Upper lobe of right lung (tissue), 1 donor: Measurements from ENCODE around the gene RPS5. TPM values are rescaled to one million over a fixed set of nuclear protein-coding genes. Genes with fewer than 3 reads are reported as not detected.

ENCODE experiments used
- ATAC-seq: fragments of 200-7000 bp; cut with Tn5 transposase; one replicate; pipeline ENCODE4 v1.9.1; 2020; ENCODE audit warnings: mild to moderate bottlenecking, moderate library complexity
- DNase-seq: peaks from one replicate; pipeline ENCODE4 v3.0.0-alpha.2; 2020
- H3K27ac ChIP-seq: fragments of 200-600 bp; one replicate; pipeline ENCODE4 v1.8.0; 2022
- H3K27me3 ChIP-seq: fragments of 200-600 bp; one replicate; pipeline ENCODE4 v1.8.0; 2022; ENCODE audit warnings: mild to moderate bottlenecking
- H3K36me3 ChIP-seq: fragments of 200-600 bp; one replicate; pipeline ENCODE4 v1.8.0; 2022
- H3K4me1 ChIP-seq: fragments of 200-600 bp; one replicate; pipeline ENCODE4 v1.8.0; 2022
- H3K4me3 ChIP-seq: fragments of 200-600 bp; one replicate; pipeline ENCODE4 v1.8.0; 2022; ENCODE audit warnings: mild to moderate bottlenecking
- H3K9me3 ChIP-seq: fragments of 200-600 bp; one replicate; pipeline ENCODE4 v1.8.0; 2022
- CTCF ChIP-seq: fragments of 200-600 bp; IDR thresholded peaks from one replicate; pipeline ENCODE4 v1.8.0; 2022; ENCODE audit warnings: antibody characterized with exemption
- intact Hi-C: fragments of 100-400 bp; cut with DNase I; formaldehyde crosslinking; loops from one replicate; pipeline ENCODE4 v1.11.0; 2022
- total RNA-seq: library from RNA; stranded (reverse); fragmentation: NEBNext Ultra II Directional; extraction: Animal tissue kit (Norgen Biotek cat#: 25700); gene quantifications from one replicate; pipeline ENCODE4 v1.2.1, GENCODE V29; 2021
- donor health status: DM: no; HTN: yes; CAD: no; lungs with severe emphysema.

Gene RPS5
- total RNA-seq, 1 donor from 2014 or later: 721 TPM

- no peaks in the 10 kb centered on the region for H3K27me3 ChIP-seq
- DNase-seq: peak; percentile 98
- H3K27ac ChIP-seq: peak within 1 kb of the TSS; percentile 88
- intact Hi-C loops: no loop called here
- H3K4me1 ChIP-seq: peaks cover 20% of the 10 kb centered on the region
- peak; percentile 98 for ATAC-seq
- H3K9me3 ChIP-seq: no peaks in the 10 kb centered on the region
- peak within 1 kb of the TSS; percentile 97 for H3K4me3 ChIP-seq
- no peak for TF ChIP-seq CTCF
- H3K36me3 ChIP-seq: no peaks in the 10 kb centered on the region
Observed at GRCh38 chr19:58408152-58409009, 21.3 kb downstream of the RPS5 start, which contains the start of gene ZNF584. ZNF584 (plus strand) TSS chr19:58408649; CDS start chr19:58409148, 499 bp downstream.

GRCh38 chr19:58409010-58409790 lies 22.1 kb downstream of the RPS5 start:
- ATAC-seq (peak; percentile 14), DNase-seq (peak; percentile 73)
- H3K27me3 ChIP-seq: no peaks in the 10 kb centered on the region
- peak overlapping the region; percentile 97 for H3K4me3 ChIP-seq
- H3K4me1 ChIP-seq: peaks cover 20% of the 10 kb centered on the region
- TF ChIP-seq CTCF: no peak
- H3K27ac ChIP-seq: peak overlapping the region; percentile 88
- no peaks in the 10 kb centered on the region for H3K36me3 ChIP-seq
- intact Hi-C loops: no loop called here
- H3K9me3 ChIP-seq: no peaks in the 10 kb centered on the region

GRCh38 chr19:58416604-58417003 lies 29.5 kb downstream of the RPS5 start:
- peaks cover 36% of the 10 kb centered on the region for H3K36me3 ChIP-seq
- TF ChIP-seq CTCF: no peak
- H3K4me3 ChIP-seq: no peak overlapping the region
- H3K27ac ChIP-seq: no peak overlapping the region
- no peak for DNase-seq
- intact Hi-C loops: no loop called here
- H3K27me3 ChIP-seq: no peaks in the 10 kb centered on the region
- no peak for ATAC-seq
- no peaks in the 10 kb centered on the region for H3K9me3 ChIP-seq
- H3K4me1 ChIP-seq: no peaks in the 10 kb centered on the region

- DNase-seq (no peak), ATAC-seq (no peak)
- H3K36me3 ChIP-seq: peaks cover 36% of the 10 kb centered on the region
- intact Hi-C loops: no loop called here
- H3K27me3 ChIP-seq: no peaks in the 10 kb centered on the region
- H3K9me3 ChIP-seq: no peaks in the 10 kb centered on the region
- no peak overlapping the region for H3K4me3 ChIP-seq
- H3K27ac ChIP-seq: no peak overlapping the region
- no peak for TF ChIP-seq CTCF
- no peaks in the 10 kb centered on the region for H3K4me1 ChIP-seq
Observed at GRCh38 chr19:58417071-58417470, 30.0 kb downstream of the RPS5 start.

GRCh38 chr19:58428617-58429016 lies 41.5 kb downstream of the RPS5 start:
- Histone ChIP-seq H3K27me3 (no peaks in the 10 kb centered on the region), H3K27ac (no peak overlapping the region), H3K4me1 (no peaks in the 10 kb centered on the region), H3K36me3 (peaks cover under 1% of the 10 kb centered on the region), H3K9me3 (peaks cover 46% of the 10 kb centered on the region), H3K4me3 (no peak overlapping the region)
- no peak for TF ChIP-seq CTCF
- ATAC-seq: no peak
- intact Hi-C loops: no loop called here
- DNase-seq: no peak
